ENCODE results near the gene IGFL4.

The IGFL4 gene

DNA sequence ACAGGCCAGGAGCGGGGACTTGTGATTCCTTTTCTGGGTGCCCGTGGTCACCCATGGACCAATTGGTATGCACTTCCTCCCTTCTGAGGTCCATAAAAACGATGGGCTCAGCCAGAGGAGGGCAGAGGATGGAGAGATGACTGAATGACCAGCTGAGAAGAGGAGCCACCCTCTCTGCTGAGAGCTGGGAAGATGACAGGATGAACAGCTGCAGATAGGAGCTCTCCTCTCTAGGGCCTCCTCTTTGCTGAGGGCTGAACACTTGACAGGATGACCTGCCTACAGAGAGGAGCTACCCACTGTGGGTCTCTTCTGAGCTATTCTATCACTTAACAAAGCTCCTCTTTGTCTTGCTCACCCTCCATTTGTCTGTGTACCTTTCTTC, 4.1 kb downstream of the IGFL4 start:
- H3K36me3 ChIP-seq (ENCODE audit: insufficient read depth): no peaks in the 10 kb centered on the region
- H4K20me1 ChIP-seq (ENCODE audit: insufficient read depth): no peaks in the 10 kb centered on the region
- H2AFZ ChIP-seq (ENCODE audit: low read depth): no peak overlapping the region
- no peaks in the 10 kb centered on the region for H3K79me2 ChIP-seq (ENCODE audit: insufficient read depth, low read depth)
- H3K27ac ChIP-seq: no peak overlapping the region
- no peak overlapping the region for H3K4me2 ChIP-seq
- H3K9ac ChIP-seq: no peak overlapping the region
- H3K4me3 ChIP-seq (IDR thresholded peaks at IDR 0.05; ENCODE audit: insufficient read depth, low read depth, low read length): no peak overlapping the region
- TF ChIP-seq, protein P1, sequence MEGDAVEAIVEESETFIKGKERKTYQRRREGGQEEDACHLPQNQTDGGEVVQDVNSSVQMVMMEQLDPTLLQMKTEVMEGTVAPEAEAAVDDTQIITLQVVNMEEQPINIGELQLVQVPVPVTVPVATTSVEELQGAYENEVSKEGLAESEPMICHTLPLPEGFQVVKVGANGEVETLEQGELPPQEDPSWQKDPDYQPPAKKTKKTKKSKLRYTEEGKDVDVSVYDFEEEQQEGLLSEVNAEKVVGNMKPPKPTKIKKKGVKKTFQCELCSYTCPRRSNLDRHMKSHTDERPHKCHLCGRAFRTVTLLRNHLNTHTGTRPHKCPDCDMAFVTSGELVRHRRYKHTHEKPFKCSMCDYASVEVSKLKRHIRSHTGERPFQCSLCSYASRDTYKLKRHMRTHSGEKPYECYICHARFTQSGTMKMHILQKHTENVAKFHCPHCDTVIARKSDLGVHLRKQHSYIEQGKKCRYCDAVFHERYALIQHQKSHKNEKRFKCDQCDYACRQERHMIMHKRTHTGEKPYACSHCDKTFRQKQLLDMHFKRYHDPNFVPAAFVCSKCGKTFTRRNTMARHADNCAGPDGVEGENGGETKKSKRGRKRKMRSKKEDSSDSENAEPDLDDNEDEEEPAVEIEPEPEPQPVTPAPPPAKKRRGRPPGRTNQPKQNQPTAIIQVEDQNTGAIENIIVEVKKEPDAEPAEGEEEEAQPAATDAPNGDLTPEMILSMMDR (conservative IDR thresholded peaks at IDR 0.05; ENCODE audit: low read depth, low read length): no peak
- H3K4me1 ChIP-seq (ENCODE audit: low read depth, poor library complexity, severe bottlenecking): no peaks in the 10 kb centered on the region
- H3K27me3 ChIP-seq (ENCODE audit: insufficient read depth, low read depth): no peaks in the 10 kb centered on the region

DNA sequence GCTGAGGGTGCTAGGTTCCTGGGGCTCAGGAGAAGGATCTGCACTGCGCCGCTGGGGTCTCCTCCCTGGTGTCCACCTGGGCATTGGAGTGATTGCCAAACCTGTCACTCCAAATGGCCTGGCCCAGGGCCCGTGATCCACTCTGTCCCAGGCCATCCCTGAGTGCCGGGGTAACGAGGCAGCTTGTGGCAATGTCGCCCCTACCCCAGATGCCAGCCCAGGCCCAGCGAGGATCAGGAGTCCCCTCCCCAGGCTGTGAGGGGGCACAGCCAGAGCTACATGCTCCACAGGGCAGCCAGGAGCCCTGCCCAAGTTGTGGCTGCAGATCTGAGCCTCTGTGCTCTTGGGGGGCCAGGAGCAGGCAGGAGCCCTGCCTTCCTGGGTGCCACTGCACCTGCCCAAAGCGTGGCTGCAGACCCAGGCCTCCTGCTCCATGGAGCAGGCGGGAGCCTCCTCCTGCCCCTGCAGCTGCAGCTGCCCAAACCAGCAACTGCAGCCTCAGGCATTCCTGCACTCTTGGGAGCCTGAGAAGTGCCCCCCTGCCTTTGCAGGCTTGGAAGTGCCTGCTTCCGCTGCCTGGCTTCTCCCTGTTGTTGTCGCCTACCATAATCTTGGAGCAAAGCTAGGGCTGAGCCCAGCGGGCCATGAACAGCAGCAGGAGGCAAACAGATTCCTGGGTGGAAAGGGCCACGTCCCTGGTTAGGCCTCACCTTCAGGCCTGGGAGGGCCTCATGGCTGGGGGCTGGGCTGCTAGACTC, 4.6 kb downstream of the IGFL4 start:
- no peaks in the 10 kb centered on the region for H3K4me1 ChIP-seq (ENCODE audit: low read depth, poor library complexity, severe bottlenecking)
- H3K27ac ChIP-seq: no peak overlapping the region
- H3K79me2 ChIP-seq (ENCODE audit: insufficient read depth, low read depth): no peaks in the 10 kb centered on the region
- TF ChIP-seq, protein P1 (conservative IDR thresholded peaks at IDR 0.05; ENCODE audit: low read depth, low read length): no peak
- H3K9ac ChIP-seq: no peak overlapping the region
- H3K4me2 ChIP-seq: no peak overlapping the region
- no peaks in the 10 kb centered on the region for H3K27me3 ChIP-seq (ENCODE audit: insufficient read depth, low read depth)
- H4K20me1 ChIP-seq (ENCODE audit: insufficient read depth): no peaks in the 10 kb centered on the region
- no peaks in the 10 kb centered on the region for H3K36me3 ChIP-seq (ENCODE audit: insufficient read depth)
- no peak overlapping the region for H3K4me3 ChIP-seq (IDR thresholded peaks at IDR 0.05; ENCODE audit: insufficient read depth, low read depth, low read length)
- no peak overlapping the region for H2AFZ ChIP-seq (ENCODE audit: low read depth)

DNA sequence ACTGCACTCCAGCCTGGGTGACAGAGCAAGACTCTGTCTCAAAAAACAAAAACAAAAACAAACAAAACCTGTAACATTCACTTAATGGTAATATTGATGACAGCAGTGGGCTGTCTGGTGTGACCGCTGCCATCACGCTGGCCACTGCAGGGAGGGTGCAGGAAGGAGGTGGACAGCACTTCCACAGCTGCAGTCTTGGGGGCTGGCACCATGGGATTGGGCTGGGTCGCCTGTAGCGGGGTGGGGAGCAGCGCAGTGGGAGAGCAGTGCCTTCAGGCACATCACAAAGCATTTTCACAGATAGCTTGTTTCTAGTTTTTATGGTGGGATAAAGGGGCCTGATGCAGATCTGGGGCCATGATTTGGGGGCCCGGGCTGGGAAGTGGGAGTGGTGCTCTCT, 5.3 kb downstream of the IGFL4 start:
- Histone ChIP-seq H3K4me1 (ENCODE audit: low read depth, poor library complexity, severe bottlenecking) (no peaks in the 10 kb centered on the region), H3K4me2 (no peak overlapping the region)

DNA sequence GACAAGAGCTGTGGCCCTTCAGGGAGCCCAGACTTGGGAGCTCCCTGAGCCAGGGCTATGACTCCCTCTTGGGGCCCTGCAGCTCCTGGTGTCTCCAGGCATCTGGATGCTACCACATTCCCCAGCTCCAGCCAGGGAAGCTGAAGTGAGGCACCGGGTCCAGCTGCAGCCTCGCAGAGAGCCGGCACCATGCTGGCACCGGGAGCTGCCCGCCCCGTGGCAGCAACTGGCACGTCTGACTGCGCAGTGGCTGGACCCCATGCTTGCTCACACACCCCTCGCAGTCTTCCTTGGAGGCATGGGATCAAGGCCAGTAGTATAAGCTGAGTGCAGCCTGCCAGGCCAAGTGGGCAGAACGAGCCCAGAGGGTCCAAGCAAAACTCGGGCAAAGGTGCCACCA, 7.4 kb downstream of the IGFL4 start:
- H4K20me1 ChIP-seq (ENCODE audit: insufficient read depth): no peaks in the 10 kb centered on the region
- no peak overlapping the region for H3K9ac ChIP-seq
- TF ChIP-seq, protein P1 (conservative IDR thresholded peaks at IDR 0.05; ENCODE audit: low read depth, low read length): no peak
- H3K4me2 ChIP-seq: no peak overlapping the region
- H3K4me3 ChIP-seq (IDR thresholded peaks at IDR 0.05; ENCODE audit: insufficient read depth, low read depth, low read length): no peak overlapping the region
- no peaks in the 10 kb centered on the region for H3K4me1 ChIP-seq (ENCODE audit: low read depth, poor library complexity, severe bottlenecking)
- H3K79me2 ChIP-seq (ENCODE audit: insufficient read depth, low read depth): no peaks in the 10 kb centered on the region
- H3K27ac ChIP-seq: no peak overlapping the region
- H3K27me3 ChIP-seq (ENCODE audit: insufficient read depth, low read depth): no peaks in the 10 kb centered on the region
- H2AFZ ChIP-seq (ENCODE audit: low read depth): no peak overlapping the region
- no peaks in the 10 kb centered on the region for H3K36me3 ChIP-seq (ENCODE audit: insufficient read depth)

More for the DNA sequence above, 5.3 kb downstream of the IGFL4 start:
- Histone ChIP-seq H2AFZ (ENCODE audit: low read depth) (no peak overlapping the region), H4K20me1 (ENCODE audit: insufficient read depth) (no peaks in the 10 kb centered on the region), H3K79me2 (ENCODE audit: insufficient read depth, low read depth) (no peaks in the 10 kb centered on the region), H3K9ac (no peak overlapping the region), H3K4me3 (IDR thresholded peaks at IDR 0.05; ENCODE audit: insufficient read depth, low read depth, low read length) (no peak overlapping the region), H3K36me3 (ENCODE audit: insufficient read depth) (no peaks in the 10 kb centered on the region), H3K27ac (no peak overlapping the region), H3K27me3 (ENCODE audit: insufficient read depth, low read depth) (no peaks in the 10 kb centered on the region)
- TF ChIP-seq, protein P1 (conservative IDR thresholded peaks at IDR 0.05; ENCODE audit: low read depth, low read length): no peak
